Smooth muscle cell (in vitro differentiated cells): Measurements from ENCODE around the gene YIF1B. TPM values are rescaled to one million over a fixed set of nuclear protein-coding genes. Genes with fewer than 3 reads are reported as not detected.
A peak's percentile ranks its signal among the peaks of the same experiment; 100 is the strongest.

Experiments
- DNase-seq: peaks from one replicate; lab custom pipeline; 2025; ENCODE audit not compliant: unreplicated experiment; lab: John Stamatoyannopoulos, UW
- H2AFZ ChIP-seq: fragments of 200-600 bp; sonication (generic); 2 replicates; pipeline ENCODE4 v1.6.0; 2016; ENCODE audit warnings: antibody characterized with exemption, low read depth, mild to moderate bottlenecking
- H3F3A ChIP-seq: fragments of 200-600 bp; sonication (generic); 2 replicates; pipeline ENCODE4 v1.6.0; 2017; ENCODE audit warnings: antibody characterized with exemption, low read depth
- H3K27ac ChIP-seq: fragments of 200-600 bp; sonication (generic); 2 replicates; pipeline ENCODE4 v1.5.1; 2016; ENCODE audit warnings: low read depth, mild to moderate bottlenecking
- H3K27me3 ChIP-seq: fragments of 200-600 bp; sonication (generic); 2 replicates; pipeline ENCODE4 v1.6.1; 2016; ENCODE audit warnings: low read depth, mild to moderate bottlenecking
- H3K36me3 ChIP-seq: fragments of 200-600 bp; sonication (generic); 2 replicates; pipeline ENCODE4 v1.5.1; 2016; ENCODE audit warnings: low read depth
- H3K4me1 ChIP-seq: fragments of 200-600 bp; sonication (generic); 2 replicates; pipeline ENCODE4 v1.5.1; 2016; ENCODE audit warnings: low read depth
- H3K4me2 ChIP-seq: fragments of 200-600 bp; sonication (generic); 2 replicates; pipeline ENCODE4 v1.6.0; 2016; ENCODE audit warnings: mild to moderate bottlenecking
- H3K4me3 ChIP-seq: fragments of 200-600 bp; sonication (generic); 2 replicates; pipeline ENCODE4 v1.5.1; 2016; ENCODE audit warnings: mild to moderate bottlenecking
- H3K79me2 ChIP-seq: fragments of 200-600 bp; sonication (generic); 2 replicates; pipeline ENCODE4 v1.6.0; 2016; ENCODE audit warnings: low read depth, mild to moderate bottlenecking
- H3K9ac ChIP-seq: fragments of 200-600 bp; sonication (generic); 2 replicates; pipeline ENCODE4 v1.6.0; 2016; ENCODE audit warnings: low read depth
- H3K9me3 ChIP-seq: fragments of 200-600 bp; sonication (generic); replicated peaks from 2 replicates; pipeline ENCODE4 v1.5.1; 2016; ENCODE audit warnings: low read depth
- H4K20me1 ChIP-seq: fragments of 200-600 bp; sonication (generic); 2 replicates; pipeline ENCODE4 v1.6.0; 2016; ENCODE audit warnings: low read depth
- CTCF ChIP-seq: fragments of 200-600 bp; sonication (generic); IDR thresholded peaks from 2 replicates; pipeline ENCODE4 v1.5.1; 2017; ENCODE audit warnings: borderline replicate concordance, mild to moderate bottlenecking, antibody characterized with exemption; ENCODE audit not compliant: insufficient read depth, poor library complexity, severe bottlenecking
- WGBS: methylation state at CpG from one replicate; pipeline ENCODE4 v1.1.7; 2016; ENCODE audit warnings: low lambda C conversion rate; 5-methylcytosine and 5-hydroxymethylcytosine counted together
- polyA plus RNA-seq: library from polyadenylated mRNA; unstranded; fragments of >200 nt; fragmentation: Nextera tagmentation; extraction: Ambion mirVana; gene quantifications from 2 replicates; pipeline ENCODE4 v1.2.1, GENCODE V29; 2016
- total RNA-seq: library from RNA; depleted of rRNA; stranded (reverse); fragments of >200 nt; gene quantifications from 2 replicates; pipeline ENCODE4 v1.2.3, GENCODE V29; 2014

Gene YIF1B
- total and polyA plus RNA-seq, 2 experiments from 2014 or later: 80.1 to 216 TPM

GRCh38 chr19:38303517-38304351 lies 12.0 kb downstream of the YIF1B start, which contains the start of gene C19orf33:
Gene C19orf33 (plus strand): TSS chr19:38304251. CDS start chr19:38304262, 11 bp downstream.
- no peaks in the 10 kb centered on the region for H3K9me3 ChIP-seq
- H3F3A ChIP-seq: peaks cover 7% of the 10 kb centered on the region
- no peaks in the 10 kb centered on the region for H3K36me3 ChIP-seq
- peak within 1 kb of the TSS; percentile 65 for H3K27ac ChIP-seq
- no peaks in the 10 kb centered on the region for H3K79me2 ChIP-seq
- peak within 1 kb of the TSS; percentile 45 for H3K9ac ChIP-seq
- peaks cover 9% of the 10 kb centered on the region for H3K4me1 ChIP-seq
- DNase-seq: no peak
- H3K4me3 ChIP-seq: peak within 1 kb of the TSS; percentile 45
- H4K20me1 ChIP-seq: no peaks in the 10 kb centered on the region
- H2AFZ ChIP-seq: no peak within 1 kb of the TSS
- no peaks in the 10 kb centered on the region for H3K27me3 ChIP-seq
- peak within 1 kb of the TSS; percentile 73 for H3K4me2 ChIP-seq
- 39% methylated on average over 28 of the region's 28 CpGs for WGBS
- no peak for TF ChIP-seq CTCF

DNA sequence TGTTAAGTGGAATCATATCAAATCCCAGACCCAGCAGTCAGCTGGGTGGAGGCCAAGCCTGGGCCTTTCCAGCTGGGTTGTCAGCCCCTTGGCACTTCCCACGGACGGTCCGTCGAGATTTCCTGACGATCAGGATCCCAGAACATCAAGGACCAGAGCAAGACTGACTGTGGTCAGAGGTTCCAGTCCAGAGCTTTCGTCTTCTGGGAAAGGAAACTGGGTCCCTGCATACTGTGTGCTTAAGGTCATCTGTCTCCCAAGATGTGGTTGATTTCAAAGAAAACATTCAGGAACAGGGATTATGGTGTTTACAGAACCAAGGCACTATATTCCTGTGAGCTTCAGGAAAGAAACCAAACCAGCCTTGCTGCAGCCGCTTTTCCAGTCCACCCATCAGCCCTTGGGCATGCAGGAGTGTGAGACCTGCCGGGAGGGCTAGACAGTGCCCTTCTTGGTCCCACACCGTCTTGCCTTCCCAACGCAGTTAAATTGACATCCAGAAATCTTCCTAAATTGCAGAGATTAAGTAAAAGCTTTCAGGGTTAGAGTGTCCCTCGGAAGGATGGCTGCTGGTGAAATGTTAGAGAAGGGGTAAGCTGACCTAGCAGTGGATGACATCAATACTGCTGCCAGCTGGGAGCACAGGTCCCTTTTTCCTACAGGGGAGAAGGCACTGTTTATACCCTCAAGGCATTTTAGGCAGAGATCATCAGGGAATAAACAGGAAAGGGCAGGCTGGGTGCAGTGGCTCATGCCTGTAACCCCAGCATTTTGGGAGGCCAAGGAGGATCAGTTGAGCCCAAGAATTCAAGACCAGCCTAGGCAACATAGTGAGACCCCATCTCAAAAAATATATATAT lies 16.7 kb downstream of the YIF1B start:
- Histone ChIP-seq H3K4me2 (peak overlapping the region; percentile 61), H3K4me3 (no peak overlapping the region), H3K4me1 (no peaks in the 10 kb centered on the region), H3K9me3 (no peaks in the 10 kb centered on the region), H3F3A (peaks cover 13% of the 10 kb centered on the region), H3K79me2 (no peaks in the 10 kb centered on the region), H4K20me1 (no peaks in the 10 kb centered on the region), H3K27ac (peak overlapping the region; percentile 54), H2AFZ (no peak overlapping the region), H3K36me3 (no peaks in the 10 kb centered on the region), H3K9ac (peak overlapping the region; percentile 18), H3K27me3 (no peaks in the 10 kb centered on the region)
- TF ChIP-seq CTCF: no peak
- WGBS: 11% methylated on average over 11 of the region's 11 CpGs
- no peak for DNase-seq

DNA sequence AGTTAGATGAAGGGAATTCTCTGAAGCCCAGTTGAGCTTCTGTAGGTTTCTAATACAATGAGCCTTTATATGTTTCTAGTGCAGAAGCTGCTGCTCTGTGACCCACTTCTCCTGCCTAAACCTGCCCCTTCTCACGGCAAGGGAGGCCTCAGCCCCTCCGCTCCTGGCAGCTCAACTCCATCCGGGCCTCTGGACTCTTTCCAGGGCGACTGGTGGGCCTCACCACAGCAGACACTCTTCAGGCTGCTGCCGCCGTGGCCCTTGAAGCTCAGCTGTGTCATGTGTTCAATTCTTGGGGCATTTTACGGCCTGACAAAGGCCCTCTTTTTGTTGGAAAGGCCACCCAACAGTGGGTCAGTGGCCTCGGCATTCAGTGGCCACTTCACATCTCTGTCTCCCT lies 21.7 kb downstream of the YIF1B start:
- peaks cover 6% of the 10 kb centered on the region for H3K4me1 ChIP-seq
- H3K36me3 ChIP-seq: no peaks in the 10 kb centered on the region
- 75% methylated on average over 8 of the region's 8 CpGs for WGBS
- peaks cover 6% of the 10 kb centered on the region for H3F3A ChIP-seq
- no peak overlapping the region for H3K4me3 ChIP-seq
- H3K9me3 ChIP-seq: no peaks in the 10 kb centered on the region
- H3K27me3 ChIP-seq: no peaks in the 10 kb centered on the region
- TF ChIP-seq CTCF: no peak
- H3K4me2 ChIP-seq: no peak overlapping the region
- H3K27ac ChIP-seq: no peak overlapping the region
- no peak overlapping the region for H3K9ac ChIP-seq
- no peak for DNase-seq
- no peaks in the 10 kb centered on the region for H3K79me2 ChIP-seq
- no peak overlapping the region for H2AFZ ChIP-seq
- H4K20me1 ChIP-seq: no peaks in the 10 kb centered on the region
